ENCODE results near the gene ZDHHC7. TPM values are rescaled to one million over a fixed set of nuclear protein-coding genes. Genes with fewer than 3 reads are reported as not detected.

Gene ZDHHC7
- total RNA-seq, 1 donor from 2014 or later, result 17.1 TPM

DNA sequence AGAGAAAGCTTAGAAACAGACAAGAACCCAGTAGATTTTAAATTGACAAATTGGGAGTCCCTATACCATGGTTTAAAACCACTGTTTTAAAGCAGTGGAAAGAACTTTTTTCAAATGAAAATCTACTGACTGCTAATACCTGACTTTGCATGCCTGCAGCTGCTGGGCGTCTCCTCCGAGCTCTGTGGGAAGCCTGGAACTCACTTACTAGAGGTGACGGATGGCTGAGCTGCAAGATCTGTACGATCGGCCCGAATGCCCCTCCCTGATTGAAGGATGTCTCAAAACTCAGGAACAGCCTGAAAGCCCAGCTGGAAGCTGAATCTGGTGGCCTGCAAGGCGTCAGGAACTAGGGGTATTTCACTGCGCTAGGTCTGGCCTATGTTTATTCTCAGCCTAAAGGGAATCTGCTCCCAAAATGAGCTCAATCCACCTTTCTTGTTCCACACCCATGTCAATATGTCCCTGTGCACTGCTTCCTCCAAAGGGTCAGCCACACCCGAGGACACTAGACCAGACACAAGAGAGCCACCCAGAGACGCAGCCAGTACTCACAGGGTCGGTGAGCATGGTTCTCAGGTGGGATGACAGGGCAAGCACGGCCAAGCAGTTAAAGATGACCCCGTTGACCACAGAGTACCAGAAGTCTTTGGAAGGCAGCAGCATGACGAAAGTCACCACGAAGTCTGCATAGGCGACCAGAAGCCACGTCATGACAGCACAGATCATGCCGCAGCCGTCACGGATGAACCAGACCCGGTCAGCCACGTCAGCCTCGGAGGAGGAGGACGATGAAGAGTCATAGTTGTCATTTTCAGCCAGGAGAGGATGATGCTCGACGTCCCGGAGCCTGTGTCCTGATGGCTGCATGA is 21.4 kb downstream of the ZDHHC7 start:
- no peak for ATAC-seq

DNA sequence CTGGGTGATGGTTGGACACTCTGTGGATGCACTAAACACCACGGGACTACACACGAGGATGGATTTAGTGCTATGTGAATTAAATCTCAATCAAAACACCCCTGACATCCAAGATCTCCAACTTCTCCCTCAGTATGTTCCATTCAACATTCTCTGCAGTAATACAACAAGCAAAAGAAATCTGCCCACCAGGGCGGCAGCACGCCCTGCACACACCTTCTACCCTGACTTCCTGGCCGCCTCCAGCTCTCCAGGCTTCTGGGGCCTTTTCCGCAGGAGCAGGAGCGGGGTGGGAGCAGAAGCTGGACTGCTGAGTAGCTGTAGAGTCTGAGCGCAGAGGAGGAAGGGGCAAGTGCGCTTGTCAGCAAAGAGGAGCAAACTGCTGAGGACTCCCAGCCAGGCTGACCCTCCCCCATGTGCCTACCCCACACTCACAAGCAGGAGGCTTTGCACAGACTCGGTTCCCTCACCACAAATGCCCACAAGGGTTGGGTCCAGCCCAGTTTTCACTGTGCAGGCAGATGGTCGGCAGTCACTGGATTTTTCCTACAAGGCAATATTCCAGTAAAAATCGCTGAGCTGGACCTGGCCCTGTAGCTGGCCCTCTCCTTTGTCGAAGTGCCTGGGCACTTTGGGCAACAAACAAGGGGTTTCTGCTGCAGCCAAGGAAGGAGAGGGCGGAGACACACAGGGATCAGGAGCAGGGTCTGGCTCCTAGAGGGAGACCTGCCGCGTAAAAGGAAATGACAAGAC is 22.8 kb downstream of the ZDHHC7 start:
- ATAC-seq, result no peak

DNA sequence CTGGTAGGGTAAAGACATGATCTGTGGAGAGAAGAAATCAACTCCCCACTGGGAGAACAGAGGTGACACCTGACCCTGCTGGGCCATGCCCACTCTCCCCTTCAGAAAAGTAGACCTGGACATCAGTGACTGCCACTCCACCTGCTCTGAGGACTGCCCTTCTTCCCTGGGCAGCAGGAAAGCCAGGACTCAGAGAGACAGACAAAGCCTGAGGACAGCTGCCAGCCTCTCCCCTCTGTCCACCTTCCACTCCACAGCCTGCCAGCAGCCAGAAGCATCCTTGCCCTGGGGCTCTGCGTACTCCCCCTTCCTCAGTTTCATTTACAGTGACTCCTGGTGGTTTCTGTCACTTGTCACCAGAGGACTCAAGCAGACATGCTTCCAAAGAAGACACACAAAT is 24.5 kb downstream of the ZDHHC7 start:
- ATAC-seq, result no peak

DNA sequence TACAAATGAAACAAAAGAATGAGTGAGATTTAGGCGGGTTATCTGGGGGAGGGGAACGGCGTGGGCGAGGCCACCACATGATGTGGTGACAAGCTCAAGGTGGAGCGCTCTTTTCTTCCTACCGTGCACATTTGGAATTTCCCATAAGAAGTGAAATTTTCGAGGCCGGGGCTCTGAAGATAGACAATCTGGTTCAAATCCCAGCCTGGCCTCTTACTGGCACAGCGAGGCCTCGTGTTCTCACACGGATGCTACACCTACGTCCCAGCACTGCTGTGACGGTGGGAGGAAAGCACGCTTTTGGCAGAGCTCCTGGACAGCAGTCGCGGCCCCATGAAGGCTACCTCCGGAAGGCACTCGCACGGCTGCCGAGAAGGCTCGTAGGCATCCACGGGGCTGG is 25.2 kb downstream of the ZDHHC7 start:
- no peak for ATAC-seq

DNA sequence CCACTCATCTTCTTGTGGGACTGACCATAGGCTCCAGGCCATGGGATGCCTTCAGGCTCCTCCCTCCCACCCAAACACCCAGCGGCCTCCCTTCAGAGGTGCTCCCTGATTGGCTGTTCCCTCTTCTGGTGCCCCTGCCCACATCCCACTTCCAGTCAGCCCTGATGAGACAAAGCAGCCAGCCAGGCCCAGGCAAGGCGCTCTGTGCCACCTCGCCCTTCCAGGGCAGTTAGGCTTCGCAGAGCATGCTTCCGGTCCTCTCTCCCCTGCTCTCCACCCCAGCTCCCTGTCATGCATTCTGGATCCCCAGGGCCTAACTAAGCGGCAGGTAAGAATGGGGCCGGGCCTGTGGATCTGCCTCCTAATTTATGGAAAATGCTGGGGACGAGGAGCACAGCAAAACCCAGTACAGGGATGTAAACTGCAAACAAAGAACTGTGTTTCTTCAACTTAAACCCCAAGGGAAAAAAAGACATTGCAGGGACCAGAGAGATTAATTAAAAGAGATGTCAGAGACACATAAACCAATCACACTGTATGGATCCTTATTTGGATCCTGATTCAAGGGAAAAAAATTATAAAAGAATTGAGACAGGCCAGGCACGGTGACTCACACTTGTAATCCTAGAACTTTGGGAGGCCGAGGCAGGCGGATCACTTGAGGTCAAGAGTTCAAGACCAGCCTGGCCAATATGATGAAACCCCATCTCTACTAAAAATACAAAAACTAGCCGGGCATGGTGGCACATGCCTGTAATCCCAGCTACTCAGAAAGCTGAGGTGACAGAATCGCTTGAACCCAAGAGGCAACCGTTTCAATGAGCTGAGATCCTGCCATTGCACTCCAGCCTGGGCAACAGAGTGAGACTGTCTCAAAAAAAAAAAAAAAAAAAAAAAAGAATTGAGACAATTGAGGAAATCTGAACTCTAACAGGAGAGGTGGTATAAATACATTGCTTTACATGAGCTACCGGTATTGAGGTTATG is 26.0 kb downstream of the ZDHHC7 start:
- peak; percentile 73 for ATAC-seq

DNA sequence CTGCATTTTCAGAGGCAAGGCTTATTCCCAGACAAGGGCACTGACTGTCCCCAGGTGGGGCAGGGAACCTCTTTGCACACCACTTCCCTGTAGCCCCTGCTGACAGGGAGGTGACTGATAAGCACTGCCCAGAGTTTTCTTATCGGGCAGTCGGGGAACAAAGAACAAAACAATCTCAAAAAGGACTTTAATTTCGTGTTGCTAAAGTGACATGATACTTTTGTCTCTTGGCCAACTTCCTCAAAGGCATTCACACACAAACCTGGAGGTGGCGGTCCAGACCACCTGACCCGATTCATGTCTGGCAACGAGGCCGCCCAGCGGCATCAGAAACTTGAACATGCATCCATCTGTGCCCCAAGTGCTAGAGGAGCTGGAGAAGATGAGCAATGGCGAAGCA is 28.9 kb downstream of the ZDHHC7 start:
- ATAC-seq, result no peak

DNA sequence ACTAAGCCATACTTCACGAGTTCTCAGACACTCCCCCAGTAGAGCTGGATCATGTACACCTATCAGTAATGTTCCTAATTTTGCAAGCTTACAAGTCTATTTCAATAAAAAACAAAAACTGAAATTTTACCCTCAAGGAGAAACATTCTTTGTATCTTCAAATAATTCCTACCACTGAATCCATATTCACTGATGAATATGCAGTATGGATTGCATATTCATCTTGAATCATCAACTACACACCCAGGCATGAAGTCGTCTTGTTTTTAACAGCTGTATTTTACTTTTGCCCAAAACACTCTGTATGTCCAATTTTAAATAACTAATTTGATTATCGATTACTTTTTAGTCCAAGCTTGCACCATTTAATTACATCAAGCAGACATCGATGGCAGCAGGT is 31.8 kb downstream of the ZDHHC7 start:
- no peak for ATAC-seq

DNA sequence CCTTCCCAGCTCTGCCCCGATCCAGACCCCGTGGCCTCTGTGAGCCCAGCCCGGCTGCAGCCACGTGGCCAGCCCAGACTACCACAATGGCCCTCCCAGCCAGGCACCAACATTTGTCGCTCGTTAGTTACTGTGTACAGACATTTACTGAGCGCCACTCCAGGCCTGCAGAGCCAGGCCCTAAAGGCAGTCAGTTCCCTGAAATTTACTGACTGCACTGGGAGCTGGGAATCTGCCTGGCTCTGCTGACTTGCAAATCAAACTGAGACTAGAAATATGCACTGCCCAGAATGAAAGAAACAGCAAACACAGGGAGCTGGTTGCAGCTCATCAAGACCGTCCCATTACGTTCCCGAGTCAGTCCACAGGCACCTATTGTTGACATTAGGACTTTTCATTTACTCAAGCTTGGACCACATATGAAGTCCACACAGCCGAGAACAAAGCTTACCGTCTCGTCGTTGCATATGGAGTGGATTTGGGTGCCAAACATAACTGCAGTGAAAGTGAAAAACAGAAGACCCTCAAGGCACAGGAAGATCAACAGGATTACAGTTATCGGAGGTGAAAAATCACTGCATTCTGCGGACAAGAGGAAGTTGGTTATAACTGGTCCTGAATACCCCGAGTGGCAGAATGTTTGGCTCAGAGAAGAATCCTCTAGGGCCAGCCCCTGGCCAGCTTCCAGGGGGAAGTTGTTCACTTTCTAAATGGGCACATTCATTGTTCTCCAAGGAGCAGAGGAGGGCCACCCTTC is 34.5 kb downstream of the ZDHHC7 start:
- no peak for ATAC-seq

DNA sequence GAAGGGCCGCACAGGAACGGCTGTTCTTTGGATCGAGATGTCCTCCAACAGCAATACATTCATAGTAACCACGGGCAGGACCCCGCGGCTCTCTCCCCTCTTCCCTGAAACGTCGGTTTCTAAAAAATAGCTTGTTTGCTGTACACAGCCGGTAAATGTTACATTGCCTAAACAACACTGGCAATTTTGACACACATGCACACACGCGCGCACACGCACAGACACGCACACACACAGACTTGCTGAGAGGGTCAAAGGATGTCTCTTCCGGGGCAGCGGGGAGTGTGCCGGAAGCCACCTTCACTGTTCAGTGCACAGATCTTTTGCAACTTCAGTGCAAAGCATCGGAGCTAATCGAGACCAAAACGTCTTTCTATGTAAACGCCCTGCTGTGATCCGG is 35.8 kb downstream of the ZDHHC7 start:
- no peak for ATAC-seq

DNA sequence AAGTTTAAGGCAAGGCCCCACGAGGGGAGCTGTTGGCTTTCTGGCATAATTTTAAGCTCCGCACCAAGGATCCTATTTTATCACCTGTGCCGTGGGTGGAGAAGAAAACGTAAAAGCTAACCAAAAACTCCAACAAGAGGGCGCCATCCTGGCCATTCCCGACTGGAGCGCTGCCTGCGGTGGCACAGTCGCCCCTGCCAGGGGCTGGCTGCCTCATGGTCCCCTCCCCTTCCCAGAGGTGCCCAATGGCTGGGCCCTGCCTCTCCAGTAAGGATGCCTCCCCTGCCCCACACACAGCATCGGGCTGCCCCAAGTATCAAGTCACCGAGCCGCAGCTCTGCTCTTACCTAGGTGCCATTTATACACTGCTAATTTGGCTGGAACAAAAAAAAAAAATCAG is 36.3 kb downstream of the ZDHHC7 start:
- no peak for ATAC-seq

DNA sequence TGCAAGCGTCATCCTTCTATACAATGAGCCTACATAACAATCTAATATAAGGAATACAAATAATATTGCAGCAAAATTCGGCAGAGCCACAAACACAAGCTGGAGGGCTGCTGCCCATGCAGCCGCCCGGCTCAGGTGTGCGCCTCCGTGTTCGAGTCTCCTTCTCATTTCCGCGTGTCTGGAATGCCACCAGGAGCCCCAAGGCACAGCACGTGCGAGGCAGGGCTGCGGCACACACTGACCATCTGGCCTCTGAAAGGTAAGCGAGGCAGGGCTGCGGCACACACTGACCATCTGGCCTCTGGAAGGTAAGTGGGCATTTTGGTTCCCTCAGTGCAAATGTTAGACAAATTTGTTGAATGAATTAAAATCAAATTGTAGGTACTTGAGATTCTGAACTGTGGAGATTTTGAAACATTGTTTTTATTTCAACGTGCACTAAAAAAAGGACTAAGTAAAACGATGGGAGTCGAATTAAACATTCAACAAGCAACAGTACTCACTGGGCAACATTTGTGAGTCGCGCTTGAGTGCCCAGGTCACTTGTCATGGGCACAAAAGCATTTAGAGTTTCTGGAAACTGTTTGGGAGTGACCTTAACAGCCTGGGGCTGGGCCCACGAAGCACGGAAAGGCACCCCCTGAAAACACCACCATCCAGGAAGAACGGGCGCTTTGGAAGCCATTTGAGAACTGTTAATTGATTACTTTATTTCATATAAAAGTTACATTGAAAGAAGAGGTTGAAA is 37.4 kb downstream of the ZDHHC7 start:
- ATAC-seq, result no peak

DNA sequence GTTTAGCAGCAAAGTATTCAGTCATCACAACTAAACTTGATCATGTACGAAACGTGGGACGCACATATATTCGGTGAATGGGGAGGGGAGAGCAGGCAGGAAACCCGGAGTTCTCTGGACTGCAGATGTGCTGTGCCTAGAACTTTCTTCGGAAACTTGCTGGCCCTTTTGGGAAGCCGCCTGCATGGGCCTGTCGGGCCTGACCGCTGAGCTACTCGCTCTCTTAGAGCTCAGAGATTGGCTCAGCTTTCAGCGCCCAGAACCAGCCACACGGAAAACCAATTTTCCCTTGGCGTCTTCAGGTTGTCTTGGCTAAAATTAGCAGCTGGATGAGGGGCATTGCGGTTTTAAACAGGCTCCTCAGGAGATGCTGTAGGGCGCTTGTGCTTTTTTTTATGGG is 38.1 kb downstream of the ZDHHC7 start:
- ATAC-seq, result no peak

DNA sequence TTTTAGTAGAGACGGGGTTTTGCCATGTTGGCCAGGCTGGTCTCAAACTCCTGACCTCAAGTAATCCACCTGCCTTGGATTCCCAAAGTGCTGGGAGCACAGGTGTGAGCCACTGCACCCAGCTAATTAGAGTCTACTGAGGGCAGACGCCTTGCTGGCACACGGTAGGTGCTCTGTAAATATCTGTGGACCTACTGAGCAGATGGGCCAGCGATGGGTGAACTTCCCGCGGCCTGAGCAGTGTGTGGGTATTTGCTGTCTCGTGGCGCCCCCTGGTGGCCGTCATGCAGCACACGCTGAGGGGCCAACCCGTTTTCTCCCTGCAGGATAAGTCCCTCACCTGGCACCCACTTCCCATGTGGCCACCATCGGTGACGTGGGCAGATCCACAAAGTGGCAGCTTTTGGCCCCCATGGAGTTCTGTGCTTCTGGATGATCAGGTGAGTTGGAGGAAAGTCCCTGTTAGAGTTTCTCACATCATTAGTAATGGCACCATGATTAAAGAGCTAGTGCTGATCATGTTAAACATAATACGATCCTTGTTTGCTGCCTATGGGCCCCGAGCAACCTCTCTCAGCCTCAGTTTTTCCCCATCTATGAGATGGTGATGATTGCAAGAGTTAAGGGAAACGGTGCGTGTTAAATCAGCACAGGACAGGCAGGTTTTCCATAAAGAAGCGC is 40.7 kb downstream of the ZDHHC7 start:
- peak; percentile 84 for ATAC-seq

DNA sequence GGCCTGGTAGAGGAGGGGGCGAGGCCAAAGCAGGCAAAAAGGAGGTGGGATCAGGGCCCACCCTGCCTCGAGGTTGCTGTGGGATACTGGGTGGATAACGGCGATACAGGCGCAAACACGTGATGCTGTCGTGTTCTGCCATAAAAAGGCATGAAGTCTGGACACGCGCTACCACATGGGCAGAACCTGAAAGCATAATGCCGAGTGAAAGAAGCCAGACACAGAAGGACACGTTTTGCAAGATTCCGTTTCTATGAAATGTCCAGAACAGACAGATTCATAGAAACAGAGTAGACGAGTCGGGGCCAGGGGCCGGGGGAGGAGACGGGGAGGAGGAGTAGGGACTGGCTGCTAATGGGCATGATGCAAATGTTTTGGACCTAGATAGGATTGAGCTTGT is 43.5 kb downstream of the ZDHHC7 start:
- ATAC-seq, result no peak

DNA sequence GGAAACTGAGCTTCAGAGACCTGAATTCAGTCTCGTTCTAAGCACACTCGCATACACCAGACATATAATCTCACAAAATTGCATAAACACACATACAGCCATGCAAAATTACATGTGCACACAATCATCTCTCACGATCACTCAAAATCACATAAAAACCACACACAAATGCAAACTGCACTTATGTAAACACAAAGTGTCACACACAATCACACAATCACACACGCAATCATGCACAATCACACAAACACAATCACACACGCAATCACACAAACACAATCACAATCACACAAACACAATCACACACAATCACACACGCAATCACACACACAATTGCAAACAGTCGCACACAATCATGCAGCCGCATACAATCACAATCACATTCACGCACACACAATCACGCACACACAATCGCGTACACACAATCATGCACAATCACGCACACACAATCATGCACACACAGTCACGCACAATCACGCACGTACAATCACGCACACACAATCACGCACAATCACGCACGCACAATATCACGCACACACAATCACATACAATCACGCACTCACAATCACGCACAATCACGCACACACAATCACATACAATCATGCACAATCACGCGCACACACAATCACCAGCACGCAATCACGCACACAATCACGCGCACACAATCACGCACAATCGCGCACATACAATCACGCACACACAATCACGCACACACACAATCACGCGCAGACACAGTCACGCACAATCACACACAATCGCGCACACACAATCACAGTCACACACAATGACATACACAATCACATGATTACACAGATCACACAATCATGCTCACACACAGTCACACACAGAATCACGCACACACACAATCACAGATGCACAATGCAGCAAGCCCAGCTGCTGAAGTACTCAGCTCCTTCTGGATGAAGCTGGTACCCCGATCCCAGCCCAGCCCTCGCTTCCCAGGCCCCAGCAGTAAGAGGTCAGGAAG is 45.6 kb downstream of the ZDHHC7 start:
- ATAC-seq, result no peak

DNA sequence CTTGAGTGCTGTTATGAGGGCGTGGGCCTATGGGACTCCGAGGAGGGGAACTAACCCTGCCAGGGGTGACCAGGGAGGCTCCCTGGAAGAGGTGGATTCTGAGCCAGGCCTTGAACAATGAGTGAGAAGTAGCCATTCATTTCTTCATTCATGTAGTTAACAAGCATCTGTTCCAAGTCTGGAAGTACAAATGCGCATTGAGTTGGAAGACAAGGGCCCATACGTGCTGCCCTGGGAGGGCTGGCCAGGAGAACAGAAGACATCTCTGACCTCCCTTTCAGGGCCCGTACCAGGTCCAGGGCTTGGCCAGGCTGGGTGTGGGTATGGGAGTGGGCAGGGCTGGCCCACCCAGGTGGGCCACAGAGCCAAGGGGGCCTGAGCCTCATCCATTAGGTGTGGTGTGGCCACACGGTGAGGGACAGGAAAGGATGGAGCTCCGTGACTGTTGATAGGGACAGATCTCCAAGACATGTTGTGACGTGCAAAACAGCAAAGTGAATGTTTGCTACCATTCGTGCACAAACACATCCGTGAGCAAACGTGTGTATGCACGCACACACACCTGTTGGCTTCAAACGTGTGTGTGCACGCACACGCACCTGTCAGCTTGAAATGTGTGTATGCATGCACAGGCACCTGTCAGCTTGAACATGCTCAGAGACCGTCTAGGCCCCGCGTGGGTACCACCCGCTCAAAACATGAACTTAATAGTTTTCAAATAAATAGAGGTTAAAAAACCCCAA is 46.8 kb downstream of the ZDHHC7 start:
- peak; percentile 24 for ATAC-seq

DNA sequence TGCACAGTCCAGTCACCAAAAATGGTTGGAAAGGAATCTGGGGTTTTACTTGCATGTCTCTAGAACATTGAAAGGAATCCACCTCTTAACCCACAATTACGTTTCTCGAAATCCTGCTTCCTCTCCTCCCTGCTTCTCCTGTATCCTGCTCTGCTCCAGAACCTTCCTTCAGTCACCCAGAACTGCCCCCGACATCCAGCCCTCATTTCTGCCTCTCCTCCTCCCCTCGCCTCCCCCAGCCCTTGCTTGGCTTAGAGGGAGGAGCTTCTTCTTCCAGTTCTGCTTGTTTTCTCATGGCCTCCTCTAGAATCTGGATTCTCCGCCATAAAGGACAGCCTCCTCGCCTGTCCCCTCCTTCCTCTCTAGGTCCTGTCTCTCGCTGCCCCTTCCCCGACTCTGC is 48.3 kb downstream of the ZDHHC7 start:
- ATAC-seq, result no peak

DNA sequence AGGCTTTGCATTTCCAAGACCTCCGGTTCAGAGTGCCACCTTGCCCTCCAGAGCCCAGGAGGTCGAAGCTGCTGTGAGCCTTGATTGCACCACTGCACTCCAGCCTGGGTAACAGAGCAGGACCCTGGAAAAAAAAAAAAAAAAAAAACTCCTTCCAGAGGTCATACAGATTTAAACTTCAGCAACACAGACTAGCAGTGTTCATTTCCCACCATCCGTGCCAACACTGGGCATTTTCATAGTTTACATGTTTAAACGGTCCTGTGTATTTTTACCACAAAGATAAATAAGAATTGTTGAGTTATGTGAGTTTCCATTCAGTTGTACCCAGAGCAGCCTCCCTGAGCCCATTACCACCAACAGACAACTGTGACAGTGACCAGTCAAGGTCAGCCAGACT is 50.4 kb downstream of the ZDHHC7 start:
- ATAC-seq, result no peak

Data from esophagus mucosa (tissue), 1 donor.